Cardiac fibroblast (primary cell): ENCODE data around the gene MYBPHL.
"Not testable (repeated sequence)": the region's sequence is repeated elsewhere in the genome, so short reads cannot be mapped to it uniquely, and the experiment has no call there.

ENCODE experiments used
- DNase-seq, 2 donors: peaks; one replicate each; pipeline versions ENCODE4 v3.0.0 to v3.0.0-alpha.2; 2010; ENCODE audit warnings: low read depth in 2 of 2
- H3K4me3 ChIP-seq, 2 donors: replicated peaks in 1 of 2; 1 replicate in 1 of 2; 2 replicates in 1 of 2; pipeline ENCODE4 v1.5.1; 2011; ENCODE audit warnings: low read depth in 2 of 2, low read length in 2 of 2, mild to moderate bottlenecking in 2 of 2, moderate library complexity in 1 of 2
- TF ChIP-seq, protein P1 (sequence below): IDR thresholded peaks from one replicate; pipeline ENCODE4 v1.5.1; 2011; ENCODE audit warnings: low read depth, mild to moderate bottlenecking, low read length, inconsistent platforms

The MYBPHL gene

DNA sequence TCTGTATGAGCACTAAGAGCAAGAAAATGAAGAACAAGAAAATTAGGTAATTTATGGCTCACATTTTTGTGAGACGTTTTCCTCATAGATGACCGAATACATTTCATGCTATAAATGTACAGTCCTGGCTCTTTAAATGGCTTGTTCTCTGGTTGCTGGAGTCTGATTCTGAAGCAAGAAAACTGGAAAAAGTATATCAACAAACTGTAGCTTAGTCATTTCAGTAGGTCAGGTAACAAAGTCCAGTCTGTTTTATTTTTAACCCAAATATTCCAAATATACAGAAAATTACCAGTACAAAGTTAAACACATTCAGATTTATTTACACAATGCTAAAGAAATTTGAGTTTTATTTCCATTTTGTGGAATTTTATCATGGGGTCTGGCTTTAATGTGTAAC lies 2.5 kb upstream of the MYBPHL start:
- TF ChIP-seq, protein P1, sequence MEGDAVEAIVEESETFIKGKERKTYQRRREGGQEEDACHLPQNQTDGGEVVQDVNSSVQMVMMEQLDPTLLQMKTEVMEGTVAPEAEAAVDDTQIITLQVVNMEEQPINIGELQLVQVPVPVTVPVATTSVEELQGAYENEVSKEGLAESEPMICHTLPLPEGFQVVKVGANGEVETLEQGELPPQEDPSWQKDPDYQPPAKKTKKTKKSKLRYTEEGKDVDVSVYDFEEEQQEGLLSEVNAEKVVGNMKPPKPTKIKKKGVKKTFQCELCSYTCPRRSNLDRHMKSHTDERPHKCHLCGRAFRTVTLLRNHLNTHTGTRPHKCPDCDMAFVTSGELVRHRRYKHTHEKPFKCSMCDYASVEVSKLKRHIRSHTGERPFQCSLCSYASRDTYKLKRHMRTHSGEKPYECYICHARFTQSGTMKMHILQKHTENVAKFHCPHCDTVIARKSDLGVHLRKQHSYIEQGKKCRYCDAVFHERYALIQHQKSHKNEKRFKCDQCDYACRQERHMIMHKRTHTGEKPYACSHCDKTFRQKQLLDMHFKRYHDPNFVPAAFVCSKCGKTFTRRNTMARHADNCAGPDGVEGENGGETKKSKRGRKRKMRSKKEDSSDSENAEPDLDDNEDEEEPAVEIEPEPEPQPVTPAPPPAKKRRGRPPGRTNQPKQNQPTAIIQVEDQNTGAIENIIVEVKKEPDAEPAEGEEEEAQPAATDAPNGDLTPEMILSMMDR = no peak
- no peak overlapping the region for H3K4me3 ChIP-seq
- no peak for DNase-seq

DNA sequence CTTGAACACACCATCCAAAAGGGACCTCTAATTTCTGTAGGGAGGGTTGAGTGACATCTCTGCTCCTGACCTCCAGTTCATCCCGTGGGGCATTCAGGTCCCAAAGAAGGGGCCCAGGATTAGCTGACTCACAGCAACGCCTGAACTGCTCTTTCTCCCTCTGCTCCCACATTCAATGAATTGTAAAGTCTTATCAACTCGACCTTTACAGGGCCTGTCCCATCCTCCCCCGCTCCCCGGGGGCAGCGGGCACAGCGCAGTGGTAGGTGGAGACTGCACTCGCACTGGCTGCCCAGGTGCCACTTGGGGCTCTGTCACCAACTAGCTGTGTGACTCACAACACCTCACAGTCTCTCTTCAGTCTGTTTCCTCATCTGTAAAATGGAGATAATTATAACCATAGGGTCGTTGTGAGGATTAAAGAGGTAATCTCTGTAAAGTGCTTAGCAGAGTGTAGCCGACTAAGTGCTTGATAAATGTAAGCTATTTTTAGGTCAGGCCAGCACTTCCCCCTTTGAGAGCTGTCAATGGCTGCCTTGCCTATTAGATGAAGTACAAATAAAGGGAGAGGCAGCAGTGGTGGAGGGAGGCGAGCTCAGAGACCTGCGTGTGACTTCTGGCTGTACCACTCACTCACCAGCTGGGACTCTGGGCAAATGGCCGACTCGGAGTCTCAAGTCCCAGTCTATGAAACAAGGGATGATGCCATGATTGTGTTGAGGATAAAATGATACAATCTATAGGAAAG lies 637 bp upstream of the MYBPHL start:
- TF ChIP-seq, protein P1 = no peak
- DNase-seq = no peak
- no peak overlapping the region for H3K4me3 ChIP-seq

DNA sequence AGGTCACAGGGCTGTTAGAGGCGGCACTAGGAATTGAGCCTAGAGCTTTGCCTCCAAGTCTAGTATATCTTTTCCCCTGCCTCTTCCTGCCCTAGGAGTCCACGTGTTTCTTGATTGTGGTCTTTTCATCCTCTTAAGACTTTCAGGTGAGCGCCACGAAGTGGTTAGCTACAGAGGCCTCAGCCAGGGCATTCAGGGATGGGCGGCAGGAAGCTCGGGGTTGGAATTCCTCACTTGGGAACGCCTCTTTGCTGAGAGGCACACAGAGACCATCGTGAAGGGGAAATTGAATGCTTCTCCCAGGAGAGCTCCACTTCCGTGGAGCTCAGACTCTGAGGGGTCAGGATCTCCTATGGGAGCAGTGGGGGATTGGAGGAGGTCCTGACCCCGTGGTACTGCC lies 820 bp downstream of the MYBPHL start:
- not testable (repeated sequence) for H3K4me3 ChIP-seq, DNase-seq

DNA sequence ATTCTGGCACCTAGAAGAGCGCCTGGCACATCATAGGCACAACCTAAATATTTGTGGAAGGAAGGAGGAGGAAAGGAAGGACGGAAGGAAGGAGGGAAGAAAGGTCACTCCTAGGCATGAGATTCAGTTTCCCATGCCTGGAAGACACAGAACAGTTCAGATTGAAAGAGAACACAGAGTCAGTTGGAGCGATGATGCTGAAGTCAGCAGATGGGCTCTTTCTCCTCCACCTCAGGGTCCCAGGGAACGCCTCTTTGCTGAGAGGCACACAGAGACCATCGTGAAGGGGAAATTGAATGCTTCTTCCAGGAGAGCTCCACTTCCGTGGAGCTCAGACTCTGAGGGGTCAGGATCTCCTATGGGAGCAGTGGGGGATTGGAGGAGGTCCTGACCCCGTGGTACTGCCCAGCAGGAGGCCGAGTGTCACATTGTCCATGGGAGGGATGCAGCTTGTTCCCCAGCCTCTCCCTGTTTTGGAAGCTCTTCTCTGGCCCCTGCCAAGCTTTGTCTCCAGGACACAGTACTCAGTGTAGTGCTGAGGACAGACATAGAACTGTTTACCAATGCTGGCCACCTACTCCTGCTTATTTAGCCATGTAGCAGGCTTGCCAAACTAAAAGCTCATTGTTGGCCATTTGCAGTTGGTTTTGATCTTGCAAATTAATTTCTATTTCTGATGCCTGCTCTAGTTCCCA lies 2.4 kb downstream of the MYBPHL start:
- no peak overlapping the region for H3K4me3 ChIP-seq
- TF ChIP-seq, protein P1 = no peak
- no peak for DNase-seq

DNA sequence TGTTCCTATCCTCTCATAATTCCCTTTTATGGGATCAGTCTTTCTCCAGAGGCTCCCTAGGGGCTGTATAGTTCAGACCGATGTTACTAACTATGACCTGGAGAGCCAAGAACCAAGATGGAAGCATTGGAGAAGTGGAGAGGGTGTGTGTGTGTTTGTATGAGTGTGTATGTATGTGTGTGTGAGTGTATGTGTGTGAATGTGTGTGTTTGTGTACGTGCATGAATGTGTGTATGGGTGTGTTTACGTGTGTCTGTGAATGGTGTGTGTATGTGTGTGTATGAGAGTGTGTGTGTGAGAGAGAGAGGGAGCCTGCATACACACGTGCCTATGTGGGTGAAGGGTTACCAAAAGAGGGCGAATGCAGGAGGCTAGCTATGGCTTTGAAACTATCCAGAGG lies 4.9 kb downstream of the MYBPHL start:
- TF ChIP-seq, protein P1 = no peak
- no peak for DNase-seq
- H3K4me3 ChIP-seq = no peak overlapping the region

DNA sequence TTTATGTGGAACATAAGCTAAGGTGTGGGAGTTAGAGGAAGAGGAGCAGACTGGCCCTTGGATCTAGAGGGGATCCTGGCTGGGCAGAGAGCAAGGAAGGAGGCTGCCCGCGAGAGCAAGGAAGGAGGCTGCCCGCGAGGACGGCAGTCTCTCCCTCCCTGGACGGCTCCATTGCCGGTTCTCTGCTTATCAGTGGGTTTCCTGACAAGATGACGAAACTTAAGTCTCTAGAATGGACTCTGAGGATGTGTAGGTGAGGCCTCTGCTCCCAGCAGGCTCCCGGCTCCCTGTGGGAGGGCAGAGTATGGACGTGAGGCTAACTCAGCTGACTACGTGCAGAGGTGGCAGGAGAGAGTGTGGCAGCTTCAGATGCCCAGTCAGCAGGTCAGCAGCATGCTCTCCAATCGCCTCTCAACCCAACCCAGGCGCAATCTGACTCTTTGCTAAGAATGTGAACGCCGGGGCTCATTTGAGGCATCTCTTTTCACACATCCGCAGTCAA lies 6.1 kb downstream of the MYBPHL start:
- DNase-seq = peak in 1 of 2 donors; percentile 41
- TF ChIP-seq, protein P1 = no peak
- no peak overlapping the region for H3K4me3 ChIP-seq

DNA sequence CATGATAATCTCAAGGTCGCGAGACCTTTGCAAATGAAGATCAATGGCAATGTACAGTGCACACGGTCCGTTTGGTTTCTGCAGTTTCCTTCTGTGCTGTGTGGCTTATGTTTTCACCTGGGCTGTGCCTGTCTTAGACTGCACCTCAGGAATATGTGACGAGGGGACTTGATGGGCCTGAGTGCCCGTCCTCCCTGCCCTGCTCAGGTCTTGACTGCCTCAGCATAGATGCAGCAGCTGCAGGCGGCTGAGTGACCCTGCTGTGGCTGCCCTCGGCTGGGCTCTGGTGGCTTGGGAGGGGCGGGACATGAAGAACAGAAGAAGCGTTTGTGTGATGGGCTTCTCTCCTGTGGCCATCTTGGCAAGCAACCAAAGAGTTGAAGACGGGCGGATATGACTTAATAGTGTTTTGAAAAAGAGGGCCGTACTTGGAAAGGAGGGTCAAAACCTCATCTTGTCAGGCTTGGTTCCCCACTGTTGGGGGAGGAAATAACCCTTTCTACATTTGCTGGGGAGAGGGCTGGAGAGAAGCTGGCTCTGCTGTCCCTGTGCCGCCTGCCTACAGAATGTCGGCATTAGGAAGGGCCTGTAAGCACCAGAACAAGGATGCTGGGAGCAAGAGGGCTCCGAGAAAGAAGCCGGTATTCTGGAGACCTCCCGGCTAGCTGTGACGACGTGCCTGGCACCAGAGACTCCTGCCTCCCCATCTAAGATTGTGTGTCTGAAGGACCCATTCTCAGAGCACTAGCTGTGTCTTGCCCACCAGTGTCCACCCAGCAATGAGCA lies 7.1 kb downstream of the MYBPHL start:
- TF ChIP-seq, protein P1 = no peak
- H3K4me3 ChIP-seq = no peak overlapping the region
- peak; percentile 89 for DNase-seq
